ENCODE results near the gene ZBTB7C. TPM values are rescaled to one million over a fixed set of nuclear protein-coding genes. Genes with fewer than 3 reads are reported as not detected.

Gene ZBTB7C
- total RNA-seq (not detected in 2 replicates), polyA plus RNA-seq (not detected in 2 replicates), polyA minus RNA-seq (0.07 TPM in 1 of 2 replicates, not detected in the other)
- total RNA-seq (2013): 0.12 TPM

- peak within 1 kb of the TSS; percentile 74 for H2AFZ ChIP-seq (ENCODE audit: insufficient read depth, low read depth, low read length, poor library complexity, severe bottlenecking)
- POLR2A ChIA-PET: no interaction called here
Observed at GRCh38 chr18:48408727-48409590, at the start of gene ZBTB7C. TSS of gene ZBTB7C (minus strand) at chr18:48409383.

More at GRCh38 chr18:48408727-48409590, at the start of gene ZBTB7C:
- WGBS (ENCODE audit: insufficient coverage): 2% methylated on average over 136 of the region's 136 CpGs
- peak; percentile 28 for DNase-seq
- peak within 1 kb of the TSS; percentile 37 to 63 (median 55) for H3K4me3 ChIP-seq (ENCODE audit: control extremely low read depth in 1 of 5, extremely low read depth in 1 of 5, insufficient read depth in 1 of 5, low read depth in 2 of 5, low read length in 4 of 5)
- peaks cover 0 to 11% (median 0%) of the 10 kb centered on the region in 3 donors for H3K9me3 ChIP-seq (ENCODE audit: control extremely low read depth in 1 of 3, control insufficient read depth in 2 of 3, insufficient read depth in 1 of 3, low read length in 2 of 3)
- H3K27me3 ChIP-seq (replicated peaks in 1 of 4; ENCODE audit: control extremely low read depth in 1 of 4, control insufficient read depth in 3 of 4, insufficient read depth in 4 of 4, low read length in 3 of 4): peaks cover 0 to 57% (median 26%) of the 10 kb centered on the region in 4 experiments
- H3K27ac Mint-ChIP-seq: no peak within 1 kb of the TSS
- H3K4me3 Mint-ChIP-seq: peak within 1 kb of the TSS; percentile 81
- H3K4me1 Mint-ChIP-seq: peaks cover 14% of the 10 kb centered on the region
- no peak within 1 kb of the TSS for H3K27ac ChIP-seq (ENCODE audit: low read length in 2 of 2)
- H3K27me3 Mint-ChIP-seq: peaks cover 68% of the 10 kb centered on the region
- peaks cover 12 to 13% of the 10 kb centered on the region in 2 donors for H3K4me1 ChIP-seq (ENCODE audit: control insufficient read depth in 2 of 2, insufficient read depth in 2 of 2, low read length in 2 of 2)
- peak within 1 kb of the TSS; percentile 84 for H3K4me2 ChIP-seq (replicated peaks; ENCODE audit: low read depth, low read length, poor library complexity, severe bottlenecking)
- TF ChIP-seq CTCF (IDR thresholded peaks at IDR 0.05) (no peak), EZH2 (IDR thresholded peaks at IDR 0.05; ENCODE audit: borderline replicate concordance, insufficient read depth, low read depth, low read length, poor library complexity, severe bottlenecking) (no peak)
- no peaks in the 10 kb centered on the region for H3K79me2 ChIP-seq (ENCODE audit: control insufficient read depth, insufficient read depth, low read length)
- intact Hi-C loops (cut with micrococcal nuclease): no loop called here
- no peaks in the 10 kb centered on the region for H4K20me1 ChIP-seq (ENCODE audit: control insufficient read depth, insufficient read depth, low read length, poor library complexity, severe bottlenecking)
- ATAC-seq (ENCODE audit: low read depth): peak; percentile 40
- CTCF ChIA-PET: no interaction called here
- H3K36me3 ChIP-seq (replicated peaks in 1 of 2; ENCODE audit: control extremely low read depth in 1 of 2, control insufficient read depth in 1 of 2, extremely low read depth in 1 of 2, insufficient read depth in 2 of 2, low read length in 1 of 2): no peaks in the 10 kb centered on the region
- H3K9me3 Mint-ChIP-seq (ENCODE audit: insufficient read depth): peaks cover 3% of the 10 kb centered on the region
- H3K9ac ChIP-seq (ENCODE audit: low read length): peak within 1 kb of the TSS; percentile 63

Measured in B cell (primary cell).